ENCODE results near the gene FBXL15.
"Not testable (repeated sequence)": the region's sequence is repeated elsewhere in the genome, so short reads cannot be mapped to it uniquely, and the experiment has no call there.

FBXL15 gene

DNA sequence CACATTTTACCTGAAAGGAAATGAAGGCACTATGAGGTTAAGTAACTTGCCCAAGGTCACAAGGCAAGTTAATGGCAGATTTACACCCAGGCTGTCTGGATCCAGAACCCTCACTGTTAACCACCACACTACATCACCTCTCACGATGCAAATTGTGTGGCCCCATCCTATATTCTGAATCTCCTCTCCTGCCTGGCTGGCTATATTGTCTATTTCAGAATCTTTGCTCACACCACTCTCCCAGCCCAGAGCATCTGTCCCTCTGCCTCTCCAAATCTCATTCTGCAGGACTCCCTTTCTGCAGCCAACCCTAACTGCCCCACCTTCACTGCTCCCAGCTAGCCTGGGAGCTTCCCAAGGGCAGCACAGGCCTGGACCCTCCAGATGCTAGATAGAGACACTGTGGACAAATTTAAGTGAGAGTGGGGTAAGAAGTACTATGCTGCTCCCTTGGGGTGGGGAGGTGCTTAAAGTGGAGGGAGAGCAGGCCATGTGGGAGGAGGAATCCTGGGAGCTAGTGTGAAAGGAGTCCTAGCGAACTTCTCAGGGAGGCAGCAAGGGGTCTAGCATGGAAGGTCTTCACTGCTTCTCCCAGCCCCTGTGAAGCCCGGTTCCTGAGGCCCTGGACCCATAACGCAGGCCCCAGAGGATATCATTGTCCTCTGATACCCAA, 11.0 kb downstream of the FBXL15 start:
- DNase-seq: no peak

DNA sequence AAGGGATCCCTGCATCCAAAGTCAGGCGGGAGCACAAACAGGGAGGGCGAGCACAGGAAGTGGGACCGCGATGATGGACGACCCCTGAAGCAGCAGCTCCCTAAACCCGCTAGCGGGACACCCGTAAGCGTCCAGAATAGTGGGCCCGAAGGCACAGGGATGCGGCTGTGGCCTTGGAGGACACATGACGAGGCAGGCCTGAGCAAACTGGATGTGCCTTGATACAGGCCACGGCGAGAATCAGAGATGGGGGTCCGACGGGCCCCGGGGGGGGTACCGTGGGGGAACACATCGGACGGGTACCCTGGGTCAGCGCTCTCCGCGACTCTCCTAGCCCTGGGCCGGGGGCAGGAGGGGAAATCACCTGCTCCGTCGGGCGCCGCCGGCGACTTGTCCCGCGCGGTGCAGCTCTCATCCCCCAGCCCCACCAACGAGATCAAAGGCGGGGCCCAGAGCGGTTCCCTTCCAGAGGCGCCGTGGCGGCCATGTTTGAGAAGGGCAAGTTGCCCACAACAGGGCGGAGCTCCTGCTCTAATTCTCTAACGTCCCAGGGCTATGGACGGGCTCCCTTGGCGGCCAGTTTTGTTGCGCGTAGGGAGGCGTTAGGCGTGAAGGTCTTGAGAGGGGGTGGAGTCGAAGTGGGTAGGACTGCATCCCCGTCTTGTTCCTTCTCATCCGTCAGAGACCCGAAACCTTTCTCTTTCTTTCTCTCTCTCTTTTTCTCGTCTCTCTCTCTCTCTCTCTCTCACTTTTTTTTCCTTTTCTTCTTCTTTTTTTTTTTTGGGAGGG, 11.7 kb downstream of the FBXL15 start, which contains the start of gene CUEDC2:
CUEDC2 (minus strand) TSS at position 413 of the 789 bp plus-strand sequence. CDS start 7,386 bp downstream, outside the sequence.
- peak; percentile 96 for DNase-seq

DNA sequence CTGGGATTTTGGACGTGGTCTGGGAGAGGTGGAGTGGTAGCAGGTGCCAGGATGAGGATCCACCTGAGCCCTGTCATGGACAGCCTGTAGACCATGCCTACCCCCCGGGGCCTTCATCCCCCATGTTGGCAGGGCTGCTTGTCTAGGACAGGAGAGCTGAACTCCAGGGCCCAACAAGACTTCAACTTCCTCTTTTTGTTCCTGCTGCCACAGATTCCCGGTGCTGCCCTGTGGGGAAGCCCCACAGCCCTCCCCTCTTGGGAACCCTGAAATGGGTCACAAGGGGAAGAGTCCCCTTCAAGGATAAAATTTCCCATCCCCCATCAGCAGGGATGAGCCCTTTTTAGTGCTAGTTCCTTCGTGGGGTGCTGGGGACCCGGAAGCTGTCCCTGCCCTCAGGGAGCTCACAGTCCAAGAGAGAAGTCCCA, 13.0 kb downstream of the FBXL15 start:
- no peak for DNase-seq

DNA sequence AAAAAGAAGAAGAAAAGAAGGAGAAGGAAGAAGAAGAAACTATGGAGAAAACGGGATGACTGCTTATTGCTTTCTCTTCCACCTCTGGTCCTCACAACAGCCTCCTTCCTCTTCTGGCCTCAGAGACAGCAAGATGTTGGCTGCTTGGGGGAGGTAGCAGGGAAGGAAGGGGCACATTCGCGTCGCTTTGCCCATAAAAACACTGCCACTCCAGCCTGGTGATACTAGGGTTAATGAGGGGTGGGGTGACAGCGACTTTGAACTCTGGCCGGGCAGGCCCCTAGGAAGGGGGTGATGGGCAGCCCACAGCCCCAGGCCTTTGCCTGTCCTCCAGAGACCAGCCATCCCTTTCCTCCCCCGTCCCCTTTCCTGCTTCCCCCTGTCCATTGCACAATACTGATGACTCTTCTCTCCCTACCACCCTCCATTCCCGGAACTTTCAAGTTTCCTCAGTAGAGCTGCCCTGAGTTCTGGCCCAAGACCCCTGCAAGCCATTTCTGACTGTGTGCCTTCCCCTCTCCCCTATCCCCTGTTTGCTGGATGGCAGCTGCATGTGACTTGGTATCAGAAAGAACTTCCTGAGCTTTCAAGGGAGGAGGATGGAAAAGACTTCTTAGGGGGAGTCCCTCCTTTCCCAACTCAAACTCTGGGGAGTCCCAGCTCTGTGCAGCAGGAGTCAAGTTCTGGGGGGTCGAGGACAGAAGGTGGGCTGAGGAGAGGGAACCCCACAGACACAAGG, 13.9 kb downstream of the FBXL15 start:
- no peak for DNase-seq

DNA sequence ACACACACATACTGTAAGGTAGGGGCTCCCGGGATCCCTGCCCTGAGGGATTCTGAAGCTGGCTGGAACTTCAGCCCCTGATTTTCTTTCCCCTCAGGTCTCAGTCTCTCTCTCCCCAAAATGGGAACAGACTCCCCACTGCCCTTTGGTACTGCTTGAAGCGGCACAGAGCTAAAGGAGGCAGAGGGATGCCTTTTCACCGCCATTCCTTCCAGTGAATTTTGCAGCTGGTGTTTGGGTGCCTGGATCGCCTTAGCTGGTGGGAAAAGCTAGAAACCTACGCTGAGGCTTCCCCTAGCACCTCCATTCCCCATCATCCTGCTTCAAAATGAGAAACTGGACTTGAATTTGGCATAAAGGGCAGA, 14.5 kb downstream of the FBXL15 start:
- no peak for DNase-seq

DNA sequence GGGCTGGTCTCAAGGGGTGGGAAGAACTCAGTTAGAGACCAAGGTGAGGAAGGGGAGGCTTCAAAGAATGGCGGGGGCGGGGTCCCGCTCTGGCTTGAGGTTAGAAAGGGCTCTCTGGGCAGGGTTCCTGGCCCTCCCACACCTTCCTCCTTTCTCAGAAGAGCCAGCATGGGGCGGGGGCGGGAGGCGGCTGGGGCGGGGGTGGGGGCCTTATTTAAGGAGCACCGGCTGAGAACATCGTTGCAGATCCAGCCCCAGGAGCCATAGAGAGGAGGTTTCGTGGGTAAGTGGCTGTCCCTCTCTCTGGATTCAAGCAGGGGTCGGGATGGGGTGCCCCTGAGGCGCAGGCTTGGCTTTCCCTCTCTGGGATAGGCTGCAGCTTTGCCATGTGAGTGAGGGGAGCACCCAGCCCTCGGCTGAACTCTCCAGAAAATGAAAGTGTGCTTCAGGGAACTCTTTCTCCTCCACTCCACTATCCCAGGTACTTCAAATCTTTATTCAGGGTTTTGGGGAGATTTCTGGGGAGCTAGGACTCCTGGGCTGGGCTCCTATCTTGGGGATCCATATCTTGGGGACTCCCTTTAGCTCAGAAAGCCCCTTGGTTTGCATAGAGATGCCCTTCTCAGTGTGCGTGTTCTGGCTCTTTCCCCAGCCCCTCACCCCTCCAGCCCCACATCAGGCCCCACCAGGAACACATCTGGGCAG, 15.0 kb downstream of the FBXL15 start:
- DNase-seq: peak; percentile 38

DNA sequence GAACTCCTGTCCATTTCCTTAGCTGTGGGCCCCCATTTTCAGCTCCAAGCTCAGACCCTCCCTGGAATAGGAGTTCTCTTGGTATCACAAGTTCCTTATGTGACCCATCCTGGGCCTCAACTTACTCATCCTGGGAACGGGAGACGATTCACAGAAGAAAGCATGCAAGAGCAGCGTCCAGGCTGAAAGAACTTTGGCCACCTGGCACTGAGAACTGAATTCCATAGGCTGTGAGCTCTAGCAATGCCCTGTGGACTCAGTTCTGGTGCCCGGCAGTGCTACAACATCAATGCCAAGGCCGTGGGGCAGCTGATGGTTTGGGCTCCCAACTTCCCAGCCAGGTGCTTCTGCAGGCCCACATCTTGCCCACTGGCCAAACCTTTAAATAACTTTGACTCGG, 15.7 kb downstream of the FBXL15 start:
- DNase-seq: no peak

DNA sequence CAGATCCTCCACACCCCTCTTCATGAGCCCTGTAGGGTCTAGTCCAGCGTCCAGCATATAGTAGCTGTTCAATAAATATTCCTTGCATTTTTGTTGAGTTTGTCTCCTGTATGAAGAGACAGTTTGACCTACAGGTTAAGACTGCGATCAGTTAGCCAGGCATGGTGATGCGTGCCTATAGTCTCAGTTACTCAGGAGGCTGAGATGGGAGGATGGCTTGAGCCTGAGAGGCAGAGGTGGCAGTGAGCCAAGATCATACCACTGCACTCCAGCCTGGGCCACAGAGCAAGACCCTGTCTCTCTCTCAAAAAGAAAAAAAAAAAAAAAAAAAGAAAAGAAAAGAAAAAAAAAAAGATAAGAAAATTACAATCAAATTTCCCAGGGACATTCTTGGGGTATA, 16.9 kb downstream of the FBXL15 start:
- DNase-seq: no peak

DNA sequence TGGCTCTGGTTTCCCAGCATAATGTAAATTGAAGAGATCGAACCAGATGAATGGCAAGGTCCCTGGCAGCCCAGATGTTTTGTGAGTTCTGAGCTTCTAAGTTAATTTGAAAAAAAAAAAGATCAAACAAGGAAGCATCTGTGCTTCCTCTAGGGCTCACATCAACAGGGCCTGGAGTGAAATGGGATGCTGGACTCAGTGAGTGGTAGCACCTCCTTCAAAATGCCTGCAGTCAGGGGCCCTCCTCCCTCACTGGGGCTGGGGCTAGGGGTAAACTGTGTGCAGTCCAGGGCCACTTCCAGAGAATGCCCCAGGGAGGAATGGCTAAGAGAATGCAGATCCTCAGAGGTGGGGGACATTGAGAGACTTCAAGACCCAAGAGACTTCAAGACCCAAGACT, 17.7 kb downstream of the FBXL15 start:
- no peak for DNase-seq

DNA sequence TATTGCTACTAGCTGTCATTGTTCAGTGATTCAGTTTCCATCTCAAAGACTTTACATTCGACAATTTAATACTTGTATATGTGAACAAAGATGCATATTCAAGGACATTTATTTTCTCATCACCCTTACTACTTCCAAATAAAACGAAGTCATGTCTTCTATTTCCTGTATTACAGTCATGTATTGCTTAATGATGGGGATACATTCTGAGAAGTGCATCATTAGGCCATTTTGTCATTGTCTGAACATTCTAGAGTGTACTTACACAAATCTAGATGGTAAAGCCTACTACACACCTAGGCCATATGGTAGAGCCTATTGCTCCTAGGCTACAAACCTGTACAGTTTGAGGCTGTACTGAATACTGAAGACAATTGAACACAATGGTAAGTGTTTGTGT, 24.2 kb downstream of the FBXL15 start:
- no peak for DNase-seq

DNA sequence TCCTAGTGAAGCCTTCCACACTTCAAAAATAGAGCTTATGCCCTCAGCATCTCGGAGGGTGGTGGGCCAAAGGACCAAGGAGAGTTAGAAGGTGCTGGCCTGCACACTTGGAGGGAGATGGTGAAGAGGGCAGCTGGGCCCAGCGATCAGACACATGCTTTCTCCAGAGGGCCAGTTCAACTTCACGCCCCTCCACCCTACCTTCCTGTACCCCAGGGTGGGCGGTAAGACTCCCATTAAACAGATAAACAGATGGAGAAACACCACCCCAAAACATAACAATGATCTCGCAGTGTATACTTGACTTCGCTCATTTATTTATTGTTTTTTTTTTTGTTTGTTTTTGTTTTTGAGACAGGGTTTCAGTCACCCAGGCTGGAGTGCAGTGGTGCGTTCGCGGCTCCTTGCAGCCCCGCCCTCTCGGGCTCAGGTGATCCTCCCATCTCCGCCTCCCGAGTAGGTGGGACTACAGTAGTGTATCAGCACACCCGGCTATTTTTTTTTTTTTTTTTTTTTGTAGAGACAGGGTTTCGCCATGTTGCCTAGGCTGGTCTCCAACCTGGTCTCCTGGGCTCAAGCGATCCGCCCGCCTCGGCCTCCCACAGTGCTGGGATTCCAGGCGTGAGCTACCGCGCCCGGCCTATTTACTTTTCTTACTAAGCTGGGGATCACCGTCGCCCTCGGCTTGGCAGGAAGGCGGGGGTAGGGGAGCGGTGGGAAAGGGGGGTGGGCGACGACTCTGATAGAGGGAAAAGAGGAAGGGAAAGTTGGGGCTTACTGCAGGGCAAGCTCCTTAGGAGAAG, 28.9 kb downstream of the FBXL15 start:
- peak; percentile 84 for DNase-seq

DNA sequence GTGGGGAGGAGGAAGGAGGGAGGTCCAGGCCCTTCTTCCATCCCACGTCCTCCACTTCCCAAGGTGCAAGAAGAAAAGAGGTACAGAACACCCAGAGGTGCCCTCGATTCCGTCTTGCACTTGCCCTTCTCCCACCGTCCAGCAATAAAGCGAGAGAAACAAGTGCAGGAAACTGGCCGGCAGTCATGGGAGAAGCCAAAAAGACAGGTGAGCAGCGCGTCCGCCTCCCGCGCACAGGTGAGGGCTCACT, 29.4 kb downstream of the FBXL15 start:
- DNase-seq: no peak

DNA sequence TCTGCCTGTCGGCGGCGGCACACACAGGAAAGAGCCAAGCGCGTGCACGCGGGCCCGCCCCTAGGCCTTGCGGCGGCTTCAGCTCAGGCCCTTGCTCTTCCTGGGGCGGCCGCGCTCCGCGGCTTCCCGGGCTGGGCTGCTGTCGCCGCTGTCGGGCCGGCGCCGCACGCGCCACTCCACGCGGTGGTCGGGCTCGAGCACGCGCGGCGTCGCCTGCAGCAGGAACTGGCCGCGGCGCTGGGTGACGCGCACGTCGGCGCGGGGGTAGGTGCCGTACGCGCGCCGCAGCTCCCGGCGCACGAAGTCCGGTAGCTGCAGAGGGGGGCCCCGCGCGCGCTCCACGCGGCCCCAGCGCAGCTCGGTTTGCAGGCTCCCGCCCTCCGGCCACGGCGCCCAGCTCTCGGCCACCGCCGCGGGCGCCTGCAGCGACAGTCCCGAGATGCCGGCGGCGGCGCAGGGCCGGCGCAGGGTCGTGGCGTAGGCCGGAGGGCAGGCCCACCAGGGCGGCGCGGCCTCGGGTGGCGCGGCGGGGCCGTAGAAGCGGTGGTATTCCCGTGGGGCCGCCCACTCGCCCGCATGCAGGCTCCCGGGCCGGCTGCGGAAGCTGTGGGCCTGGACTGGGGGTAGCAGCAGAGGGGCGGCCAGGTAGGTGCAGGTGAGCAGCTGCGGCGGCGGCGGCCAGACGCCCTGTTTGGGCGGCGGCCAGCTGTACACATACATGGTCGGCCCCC, 29.9 kb downstream of the FBXL15 start:
- peak; percentile 89 for DNase-seq

DNA sequence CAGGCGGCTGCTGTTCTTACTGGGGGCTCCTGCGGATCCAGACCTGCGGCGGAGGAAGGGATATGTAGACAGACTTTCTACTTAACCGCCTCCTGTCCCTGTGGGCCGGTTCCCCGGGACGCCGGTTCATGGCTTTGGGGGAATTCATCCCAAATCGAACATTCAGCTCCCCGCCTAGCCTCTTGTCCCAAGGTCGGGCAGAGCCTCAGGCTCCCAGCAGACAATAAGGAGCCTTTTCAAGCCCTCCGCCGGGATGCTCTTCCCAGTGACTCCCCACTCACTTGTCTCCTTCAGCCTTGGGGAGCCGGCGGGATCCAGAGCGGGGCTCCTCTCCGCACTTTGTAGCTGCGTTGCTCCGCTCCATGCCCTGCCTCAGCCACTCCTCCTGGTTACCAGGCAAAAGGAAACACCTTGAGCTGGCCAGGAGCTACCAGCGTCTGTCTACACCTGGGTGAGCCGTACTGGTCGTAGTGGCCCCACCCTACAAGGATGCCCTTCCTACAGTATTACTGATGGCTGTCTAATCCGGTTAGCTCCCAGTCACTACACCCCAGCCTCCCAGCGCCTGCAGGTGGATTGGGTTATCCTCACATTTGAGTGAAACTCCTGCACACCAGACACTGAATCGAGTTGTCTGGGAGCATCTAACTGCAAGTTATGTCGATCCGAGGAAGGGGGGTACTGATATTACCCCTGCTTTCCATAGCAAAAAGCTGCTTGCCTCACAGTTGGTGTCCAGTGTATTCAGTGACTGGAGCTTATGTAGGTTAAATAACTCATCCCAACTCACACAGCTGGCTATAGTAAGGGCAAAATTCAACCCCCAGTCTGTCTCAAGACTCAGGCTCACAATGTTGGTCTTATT, 30.7 kb downstream of the FBXL15 start, which contains the start of gene C10orf95:
C10orf95 (minus strand) TSS at position 439 of the 865 bp plus-strand sequence. CDS start 450 bp downstream, outside the sequence.
- no peak for DNase-seq

DNA sequence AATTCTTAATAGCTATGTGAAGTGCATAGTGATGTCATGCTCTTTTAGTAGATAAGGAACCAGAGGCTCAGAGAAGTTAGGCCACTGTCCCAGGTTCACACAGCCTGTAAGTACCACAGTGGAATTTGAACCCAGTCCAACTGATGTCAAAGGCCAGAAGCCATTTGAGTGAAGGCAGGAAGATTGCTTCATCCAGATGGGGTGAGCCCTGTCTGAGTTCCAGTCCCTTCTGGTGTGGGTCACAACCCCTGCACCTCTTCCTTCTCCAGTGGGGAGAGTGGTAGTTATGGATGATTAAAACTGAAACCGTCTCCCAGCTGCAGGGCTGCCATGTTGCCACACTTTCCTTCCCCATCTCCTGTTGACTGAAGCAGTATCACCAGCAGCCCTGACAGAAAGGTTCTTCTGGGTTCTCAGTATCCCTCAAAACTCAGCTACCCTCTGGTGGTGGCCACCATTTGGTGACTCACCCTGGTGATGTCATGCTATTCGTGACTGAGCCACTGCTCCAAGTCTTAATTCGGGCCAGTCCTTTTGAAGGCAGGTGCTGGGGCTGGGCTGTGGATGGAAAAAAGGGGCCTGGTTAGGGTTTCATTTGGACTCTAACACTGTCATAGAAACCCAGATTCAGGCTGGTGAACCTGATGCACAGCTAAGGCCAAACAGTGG, 32.2 kb downstream of the FBXL15 start:
- peak; percentile 51 for DNase-seq

DNA sequence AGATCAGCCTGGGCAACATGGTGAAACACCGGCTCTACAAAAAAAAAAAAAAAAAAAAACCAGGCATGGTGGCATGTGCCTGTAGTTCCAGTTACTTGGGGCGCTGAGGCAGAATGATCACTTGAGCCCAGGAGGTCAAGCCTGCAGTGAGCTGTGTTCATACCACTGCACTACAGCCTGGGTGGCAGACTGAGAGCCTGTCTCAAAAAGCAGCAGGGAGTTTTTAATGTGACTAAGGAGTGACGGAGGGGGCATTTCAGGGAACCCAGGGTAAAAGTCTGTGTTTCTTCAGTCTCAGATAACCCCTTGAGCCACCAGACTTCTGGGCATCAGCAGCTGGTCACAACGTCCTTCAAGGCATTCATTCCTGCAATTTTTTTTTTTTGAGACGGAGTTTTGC, 32.9 kb downstream of the FBXL15 start:
- no peak for DNase-seq

DNA sequence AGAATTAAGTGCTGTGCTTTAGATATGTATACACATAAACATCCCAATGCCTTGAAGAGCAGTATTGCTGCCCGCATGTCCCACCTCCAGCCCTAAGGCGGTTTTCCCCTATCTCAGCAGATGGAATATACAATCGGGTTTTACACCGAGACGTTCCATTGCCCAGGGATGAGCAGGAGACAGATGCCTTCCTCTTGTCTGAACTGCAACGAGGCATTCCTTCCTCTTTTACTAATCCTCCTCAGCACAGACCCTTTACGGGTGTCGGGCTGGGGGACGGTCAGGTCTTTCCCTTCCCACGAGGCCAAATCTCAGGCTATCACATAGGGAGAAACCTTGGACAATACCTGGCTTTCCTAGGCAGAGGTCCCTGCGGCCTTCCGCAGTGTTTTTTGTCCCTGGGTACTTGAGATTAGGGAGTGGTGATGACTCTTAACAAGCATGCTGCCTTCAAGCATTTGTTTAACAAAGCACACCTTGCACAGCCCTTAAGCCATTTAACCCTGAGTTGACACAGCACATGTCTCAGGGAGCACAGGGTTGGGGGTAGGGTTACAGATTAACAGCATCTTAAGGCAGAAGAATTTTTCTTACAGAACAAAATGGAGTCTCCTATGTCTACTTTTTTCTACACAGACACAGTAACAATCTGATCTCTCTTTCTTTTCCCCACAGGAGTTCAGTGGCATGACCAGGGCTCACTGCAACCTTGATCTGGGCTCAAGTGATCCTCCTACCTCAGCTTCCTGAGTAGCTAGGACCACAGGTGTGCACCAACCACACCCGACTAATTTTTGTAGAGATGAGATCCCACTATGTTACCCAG, 34.2 kb downstream of the FBXL15 start:
- not testable (repeated sequence) for DNase-seq

DNA sequence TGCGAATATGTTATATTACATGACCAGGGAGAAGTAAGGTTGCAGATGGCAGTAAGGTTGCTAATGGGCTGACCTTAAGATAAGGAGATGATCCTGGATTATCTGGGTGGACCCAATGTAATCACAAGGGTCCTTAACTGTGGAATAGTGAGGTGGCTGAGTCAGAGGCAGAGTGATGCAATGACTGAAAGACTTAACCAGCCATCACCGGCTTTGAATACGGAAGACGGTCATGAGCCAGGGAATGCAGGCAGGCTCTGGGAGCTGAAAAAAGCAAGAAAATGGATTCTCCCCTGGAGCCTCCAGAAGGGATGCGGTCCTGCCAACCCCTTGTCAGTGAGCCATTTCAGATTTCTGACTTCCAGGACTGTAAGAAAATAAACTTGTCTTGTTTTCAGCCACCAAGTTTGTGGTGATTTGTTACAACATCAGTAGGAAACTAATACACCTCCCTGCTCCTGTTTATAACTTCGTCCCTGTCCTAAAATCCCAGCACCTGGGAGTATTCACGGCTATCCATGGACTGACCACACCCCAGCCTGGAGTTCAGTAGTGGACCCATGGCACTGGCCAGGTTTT, 35.3 kb downstream of the FBXL15 start:
- no peak for DNase-seq
